Measurements from ENCODE around the gene RNASEL.

- TF ChIP-seq, protein P1, sequence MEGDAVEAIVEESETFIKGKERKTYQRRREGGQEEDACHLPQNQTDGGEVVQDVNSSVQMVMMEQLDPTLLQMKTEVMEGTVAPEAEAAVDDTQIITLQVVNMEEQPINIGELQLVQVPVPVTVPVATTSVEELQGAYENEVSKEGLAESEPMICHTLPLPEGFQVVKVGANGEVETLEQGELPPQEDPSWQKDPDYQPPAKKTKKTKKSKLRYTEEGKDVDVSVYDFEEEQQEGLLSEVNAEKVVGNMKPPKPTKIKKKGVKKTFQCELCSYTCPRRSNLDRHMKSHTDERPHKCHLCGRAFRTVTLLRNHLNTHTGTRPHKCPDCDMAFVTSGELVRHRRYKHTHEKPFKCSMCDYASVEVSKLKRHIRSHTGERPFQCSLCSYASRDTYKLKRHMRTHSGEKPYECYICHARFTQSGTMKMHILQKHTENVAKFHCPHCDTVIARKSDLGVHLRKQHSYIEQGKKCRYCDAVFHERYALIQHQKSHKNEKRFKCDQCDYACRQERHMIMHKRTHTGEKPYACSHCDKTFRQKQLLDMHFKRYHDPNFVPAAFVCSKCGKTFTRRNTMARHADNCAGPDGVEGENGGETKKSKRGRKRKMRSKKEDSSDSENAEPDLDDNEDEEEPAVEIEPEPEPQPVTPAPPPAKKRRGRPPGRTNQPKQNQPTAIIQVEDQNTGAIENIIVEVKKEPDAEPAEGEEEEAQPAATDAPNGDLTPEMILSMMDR (IDR thresholded peaks at IDR 0.05) = no peak
- TF ChIP-seq POLR2A (IDR thresholded peaks at IDR 0.05) (no peak), EP300 (IDR thresholded peaks at IDR 0.05) (no peak), POLR2AphosphoS5 (IDR thresholded peaks at IDR 0.05) (no peak)
These were observed 36.5 kb downstream of the RNASEL start for GRCh38 chr1:182552527-182552926.

All from upper lobe of left lung (tissue), 4 donors.